ENCODE measurements around the gene RIPPLY2. TPM values are rescaled to one million over a fixed set of nuclear protein-coding genes. Genes with fewer than 3 reads are reported as not detected.
"Not testable (repeated sequence)": the region's sequence is repeated elsewhere in the genome, so short reads cannot be mapped to it uniquely, and the experiment has no call there.

The RIPPLY2 gene
- polyA plus RNA-seq = not detected

- Mint-ChIP-seq H3K9me3 (peaks cover 0 to 3% (median 0%) of the 10 kb centered on the region in 6 donors), H3K4me3 (peak within 1 kb of the TSS in 2 of 5 donors; percentile 18 to 21)
- DNase-seq = no peak
Observed at GRCh38 chr6:83853178-83854000, at the start of gene RIPPLY2. TSS of gene RIPPLY2 (plus strand) at chr6:83853360. CDS start at chr6:83853417, 57 bp downstream.

GRCh38 chr6:83803492-83803891, 49.7 kb upstream of the RIPPLY2 start:
- H3K36me3 Mint-ChIP-seq; H3K4me1 Mint-ChIP-seq; H3K27ac Mint-ChIP-seq; DNase-seq; H3K4me3 Mint-ChIP-seq; H3K27me3 Mint-ChIP-seq (ENCODE audit: low read depth in 3 of 3): not testable (repeated sequence)
- peaks cover 0 to 18% (median 3%) of the 10 kb centered on the region in 6 donors for H3K9me3 Mint-ChIP-seq

More at GRCh38 chr6:83853178-83854000, at the start of gene RIPPLY2:
- H3K27ac Mint-ChIP-seq = no peak within 1 kb of the TSS
- H3K27me3 Mint-ChIP-seq (ENCODE audit: low read depth in 3 of 3) = peaks cover 17 to 30% (median 19%) of the 10 kb centered on the region in 3 donors
- peaks cover 1 to 2% of the 10 kb centered on the region in 2 donors for H3K4me1 Mint-ChIP-seq
- H3K36me3 Mint-ChIP-seq = no peaks in the 10 kb centered on the region

GRCh38 chr6:83804886-83805285, 48.3 kb upstream of the RIPPLY2 start:
- no peaks in the 10 kb centered on the region for H3K27me3 Mint-ChIP-seq (ENCODE audit: low read depth in 3 of 3)
- no peaks in the 10 kb centered on the region for H3K36me3 Mint-ChIP-seq
- DNase-seq = no peak
- H3K4me3 Mint-ChIP-seq = no peak overlapping the region
- H3K27ac Mint-ChIP-seq = no peak overlapping the region
- peaks cover 0 to 18% (median 3%) of the 10 kb centered on the region in 6 donors for H3K9me3 Mint-ChIP-seq
- no peaks in the 10 kb centered on the region for H3K4me1 Mint-ChIP-seq

GRCh38 chr6:83808005-83808404, 45.2 kb upstream of the RIPPLY2 start:
- no peak overlapping the region for H3K4me3 Mint-ChIP-seq
- H3K27me3 Mint-ChIP-seq (ENCODE audit: low read depth in 3 of 3) = no peaks in the 10 kb centered on the region
- no peak overlapping the region for H3K27ac Mint-ChIP-seq
- no peaks in the 10 kb centered on the region for H3K4me1 Mint-ChIP-seq
- peaks cover 0 to 18% (median 3%) of the 10 kb centered on the region in 6 donors for H3K9me3 Mint-ChIP-seq
- no peaks in the 10 kb centered on the region for H3K36me3 Mint-ChIP-seq
- DNase-seq = no peak

- H3K36me3 Mint-ChIP-seq = no peaks in the 10 kb centered on the region
- no peaks in the 10 kb centered on the region for H3K27me3 Mint-ChIP-seq (ENCODE audit: low read depth in 3 of 3)
- H3K4me3 Mint-ChIP-seq = no peak overlapping the region
- DNase-seq = no peak
- no peak overlapping the region for H3K27ac Mint-ChIP-seq
- H3K9me3 Mint-ChIP-seq = peaks cover 0 to 13% (median under 1%) of the 10 kb centered on the region in 6 donors
- H3K4me1 Mint-ChIP-seq = no peaks in the 10 kb centered on the region
Observed at GRCh38 chr6:83808926-83809325, 44.2 kb upstream of the RIPPLY2 start.

GRCh38 chr6:83812595-83812994, 40.6 kb upstream of the RIPPLY2 start:
- H3K4me1 Mint-ChIP-seq = no peaks in the 10 kb centered on the region
- no peaks in the 10 kb centered on the region for H3K36me3 Mint-ChIP-seq
- no peak overlapping the region for H3K4me3 Mint-ChIP-seq
- peaks cover 0 to 2% (median 0%) of the 10 kb centered on the region in 3 donors for H3K27me3 Mint-ChIP-seq (ENCODE audit: low read depth in 3 of 3)
- no peak for DNase-seq
- peaks cover 0 to 2% (median 0%) of the 10 kb centered on the region in 6 donors for H3K9me3 Mint-ChIP-seq
- no peak overlapping the region for H3K27ac Mint-ChIP-seq

GRCh38 chr6:83815631-83816272, 37.4 kb upstream of the RIPPLY2 start:
- no peak overlapping the region for H3K4me3 Mint-ChIP-seq
- no peak overlapping the region for H3K27ac Mint-ChIP-seq
- no peak for DNase-seq

GRCh38 chr6:83822629-83823169, 30.5 kb upstream of the RIPPLY2 start:
- no peaks in the 10 kb centered on the region for H3K36me3 Mint-ChIP-seq
- DNase-seq = no peak
- H3K4me3 Mint-ChIP-seq = no peak overlapping the region
- H3K9me3 Mint-ChIP-seq = peaks cover 0 to 2% (median 0%) of the 10 kb centered on the region in 6 donors
- H3K27me3 Mint-ChIP-seq (ENCODE audit: low read depth in 3 of 3) = peaks cover 0 to 3% (median 0%) of the 10 kb centered on the region in 3 donors
- no peak overlapping the region for H3K27ac Mint-ChIP-seq
- no peaks in the 10 kb centered on the region for H3K4me1 Mint-ChIP-seq

More at GRCh38 chr6:83815631-83816272, 37.4 kb upstream of the RIPPLY2 start:
- Mint-ChIP-seq H3K36me3 (no peaks in the 10 kb centered on the region), H3K9me3 (peaks cover 0 to 2% (median 0%) of the 10 kb centered on the region in 6 donors), H3K27me3 (ENCODE audit: low read depth in 3 of 3) (peaks cover 0 to 2% (median 0%) of the 10 kb centered on the region in 3 donors), H3K4me1 (no peaks in the 10 kb centered on the region)

GRCh38 chr6:83824388-83824801, 28.8 kb upstream of the RIPPLY2 start:
- H3K4me1 Mint-ChIP-seq = no peaks in the 10 kb centered on the region
- DNase-seq = no peak
- H3K4me3 Mint-ChIP-seq = no peak overlapping the region
- no peaks in the 10 kb centered on the region for H3K36me3 Mint-ChIP-seq
- peaks cover 0 to 3% (median 0%) of the 10 kb centered on the region in 3 donors for H3K27me3 Mint-ChIP-seq (ENCODE audit: low read depth in 3 of 3)
- H3K9me3 Mint-ChIP-seq = peaks cover 0 to 2% (median 0%) of the 10 kb centered on the region in 6 donors
- no peak overlapping the region for H3K27ac Mint-ChIP-seq

- Mint-ChIP-seq H3K27me3 (ENCODE audit: low read depth in 3 of 3) (peaks cover 0 to 3% (median 0%) of the 10 kb centered on the region in 3 donors), H3K4me1 (no peaks in the 10 kb centered on the region), H3K36me3 (no peaks in the 10 kb centered on the region), H3K4me3 (no peak overlapping the region), H3K27ac (no peak overlapping the region), H3K9me3 (peaks cover 0 to 2% (median 0%) of the 10 kb centered on the region in 6 donors)
- DNase-seq = no peak
Observed at GRCh38 chr6:83824831-83825230, 28.3 kb upstream of the RIPPLY2 start.

- Mint-ChIP-seq H3K27me3 (ENCODE audit: low read depth in 3 of 3) (peaks cover 0 to 3% (median 0%) of the 10 kb centered on the region in 3 donors), H3K36me3 (no peaks in the 10 kb centered on the region), H3K9me3 (peaks cover 0 to 2% (median 0%) of the 10 kb centered on the region in 6 donors), H3K4me1 (no peaks in the 10 kb centered on the region), H3K4me3 (no peak overlapping the region), H3K27ac (no peak overlapping the region)
- no peak for DNase-seq
Observed at GRCh38 chr6:83827050-83827449, 26.1 kb upstream of the RIPPLY2 start.

- Mint-ChIP-seq H3K27ac (no peak overlapping the region), H3K27me3 (ENCODE audit: low read depth in 3 of 3) (peaks cover 0 to 12% (median 6%) of the 10 kb centered on the region in 3 donors), H3K9me3 (peaks cover 0 to 19% (median 7%) of the 10 kb centered on the region in 6 donors), H3K36me3 (no peaks in the 10 kb centered on the region), H3K4me3 (no peak overlapping the region), H3K4me1 (no peaks in the 10 kb centered on the region)
- DNase-seq = no peak
Observed at GRCh38 chr6:83838727-83839126, 14.4 kb upstream of the RIPPLY2 start.

GRCh38 chr6:83844170-83844569, 9.0 kb upstream of the RIPPLY2 start:
- peaks cover 0 to 13% (median 6%) of the 10 kb centered on the region in 6 donors for H3K9me3 Mint-ChIP-seq
- no peak for DNase-seq
- H3K4me1 Mint-ChIP-seq = no peaks in the 10 kb centered on the region
- H3K36me3 Mint-ChIP-seq = no peaks in the 10 kb centered on the region
- peaks cover 0 to 10% (median 7%) of the 10 kb centered on the region in 3 donors for H3K27me3 Mint-ChIP-seq (ENCODE audit: low read depth in 3 of 3)
- no peak overlapping the region for H3K27ac Mint-ChIP-seq
- H3K4me3 Mint-ChIP-seq = no peak overlapping the region

GRCh38 chr6:83846291-83846690, 6.9 kb upstream of the RIPPLY2 start:
- Mint-ChIP-seq H3K27me3 (ENCODE audit: low read depth in 3 of 3) (peaks cover 9 to 15% (median 14%) of the 10 kb centered on the region in 3 donors), H3K4me1 (no peaks in the 10 kb centered on the region), H3K9me3 (peaks cover 0 to 4% (median under 1%) of the 10 kb centered on the region in 6 donors), H3K4me3 (no peak overlapping the region), H3K27ac (no peak overlapping the region), H3K36me3 (no peaks in the 10 kb centered on the region)
- no peak for DNase-seq

All from immature natural killer cell (primary cell).